GM18858 (cell line): ENCODE measurements around the gene CBX2.

Experiments used
- ATAC-seq: cut with Tn5 transposase; IDR thresholded peaks from one replicate; pipeline ENCODE4 v1.9.1; 2021; ENCODE audit not compliant: unreplicated experiment

CBX2 gene

GRCh38 chr17:79777894-79778503, at the start of gene CBX2:
TSS of gene CBX2 (plus strand) at chr17:79778148. CDS start at chr17:79778236, 88 bp downstream.
- ATAC-seq: no peak

GRCh38 chr17:79728169-79728907, 49.6 kb upstream of the CBX2 start:
- no peak for ATAC-seq

GRCh38 chr17:79728908-79729471, 49.0 kb upstream of the CBX2 start:
- ATAC-seq: no peak

GRCh38 chr17:79729761-79730160, 48.2 kb upstream of the CBX2 start:
- ATAC-seq: no peak

GRCh38 chr17:79730437-79730768, 47.5 kb upstream of the CBX2 start:
- no peak for ATAC-seq

GRCh38 chr17:79730769-79731483, 47.0 kb upstream of the CBX2 start, which contains the start of gene ENPP7:
TSS of gene ENPP7 (plus strand) at chr17:79730943. CDS start at chr17:79731140, 197 bp downstream.
- ATAC-seq: no peak

GRCh38 chr17:79732254-79732653, 45.7 kb upstream of the CBX2 start:
- no peak for ATAC-seq

- no peak for ATAC-seq
Measured at GRCh38 chr17:79732804-79733691, 44.9 kb upstream of the CBX2 start.

GRCh38 chr17:79733692-79734070, 44.3 kb upstream of the CBX2 start:
- no peak for ATAC-seq

GRCh38 chr17:79735096-79735495, 42.9 kb upstream of the CBX2 start:
- no peak for ATAC-seq

GRCh38 chr17:79737046-79737921, 40.7 kb upstream of the CBX2 start:
- ATAC-seq: no peak

- no peak for ATAC-seq
Measured at GRCh38 chr17:79737922-79738578, 39.9 kb upstream of the CBX2 start.

- no peak for ATAC-seq
Measured at GRCh38 chr17:79738643-79739042, 39.3 kb upstream of the CBX2 start.

GRCh38 chr17:79739148-79740062, 38.5 kb upstream of the CBX2 start:
- no peak for ATAC-seq

GRCh38 chr17:79740413-79740812, 37.5 kb upstream of the CBX2 start:
- no peak for ATAC-seq

- no peak for ATAC-seq
Measured at GRCh38 chr17:79741401-79741750, 36.6 kb upstream of the CBX2 start.

- ATAC-seq: no peak
Measured at GRCh38 chr17:79741751-79742588, 36.0 kb upstream of the CBX2 start.

GRCh38 chr17:79742589-79742918, 35.4 kb upstream of the CBX2 start:
- no peak for ATAC-seq
